ENCODE measurements around the gene RAPGEF3.

Gene RAPGEF3

DNA sequence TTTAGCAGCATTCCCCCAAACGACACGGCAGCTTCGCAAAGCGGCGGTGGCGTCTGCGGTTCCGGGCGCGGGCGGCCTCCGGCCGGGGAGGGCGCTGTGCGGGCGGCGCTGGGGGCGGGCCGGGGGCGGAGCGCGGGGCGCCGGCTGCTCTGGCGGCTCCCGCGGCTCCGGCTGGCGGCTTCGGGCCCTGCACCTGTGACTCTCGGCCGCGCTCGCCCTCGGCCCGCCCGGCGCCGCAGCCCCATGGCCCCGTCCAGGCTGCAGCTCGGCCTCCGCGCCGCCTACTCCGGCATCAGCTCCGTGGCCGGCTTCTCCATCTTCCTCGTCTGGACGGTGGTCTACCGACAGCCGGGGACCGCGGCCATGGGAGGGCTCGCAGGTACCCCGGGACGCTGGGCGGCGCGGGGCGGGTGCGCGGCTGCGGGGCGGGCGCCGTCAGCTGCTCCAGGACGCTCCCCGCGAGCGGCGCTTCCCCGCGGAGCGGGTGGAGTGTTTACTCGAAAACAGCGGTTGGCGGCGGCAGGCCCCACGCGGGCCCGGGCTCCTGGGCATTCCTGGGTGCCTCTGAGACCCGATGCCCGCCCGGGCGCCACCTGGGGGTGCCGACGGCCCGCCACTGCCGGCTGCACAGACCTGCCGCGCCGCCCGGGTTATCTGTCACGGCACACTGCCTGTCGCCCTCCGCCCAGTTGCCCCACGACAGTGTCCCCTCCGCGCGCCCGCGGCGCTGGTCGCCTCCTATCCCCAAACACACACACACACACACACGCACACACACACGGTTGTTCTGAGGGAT is 14.6 kb upstream of the RAPGEF3 start, which contains the start of gene SLC48A1:
Gene SLC48A1 (plus strand): TSS at position 177 of the 796 bp plus-strand sequence. CDS start 67 bp downstream, at position 244.
- H3K4me1 ChIP-seq (ENCODE audit: insufficient read depth, low read length): peaks cover 53% of the 10 kb centered on the region
- H3K9me3 ChIP-seq (ENCODE audit: low read length): no peaks in the 10 kb centered on the region
- H3K27ac ChIP-seq (ENCODE audit: low read depth, low read length): peak within 1 kb of the TSS; percentile 64
- no peaks in the 10 kb centered on the region for H3K27me3 ChIP-seq (ENCODE audit: control insufficient read depth in 1 of 2, insufficient read depth in 2 of 2, low read length in 2 of 2)
- H3K36me3 ChIP-seq (ENCODE audit: insufficient read depth, low read length): no peaks in the 10 kb centered on the region
- H3K9ac ChIP-seq (ENCODE audit: low read length): peak within 1 kb of the TSS; percentile 11
- peak within 1 kb of the TSS; percentile 64 to 81 for H3K4me3 ChIP-seq (ENCODE audit: low read depth in 1 of 2, low read length in 2 of 2)

DNA sequence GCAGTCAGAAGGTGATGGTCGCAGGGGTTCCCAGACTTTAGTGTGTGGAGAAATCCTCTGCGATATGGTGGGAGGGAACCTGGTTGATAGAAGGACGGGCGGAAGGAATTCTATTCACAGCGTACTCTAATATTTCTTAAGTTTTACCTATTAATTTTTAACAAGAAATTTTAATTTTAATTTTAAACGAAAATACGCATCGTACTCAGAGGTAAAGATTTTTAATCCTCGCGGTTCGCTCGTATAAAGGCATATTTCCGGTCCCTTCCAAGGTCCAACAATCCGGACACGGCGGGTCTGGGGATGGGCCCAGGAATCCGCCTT is 14.0 kb upstream of the RAPGEF3 start:
- peak overlapping the region; percentile 29 to 30 for H3K4me3 ChIP-seq (ENCODE audit: low read depth in 1 of 2, low read length in 2 of 2)

DNA sequence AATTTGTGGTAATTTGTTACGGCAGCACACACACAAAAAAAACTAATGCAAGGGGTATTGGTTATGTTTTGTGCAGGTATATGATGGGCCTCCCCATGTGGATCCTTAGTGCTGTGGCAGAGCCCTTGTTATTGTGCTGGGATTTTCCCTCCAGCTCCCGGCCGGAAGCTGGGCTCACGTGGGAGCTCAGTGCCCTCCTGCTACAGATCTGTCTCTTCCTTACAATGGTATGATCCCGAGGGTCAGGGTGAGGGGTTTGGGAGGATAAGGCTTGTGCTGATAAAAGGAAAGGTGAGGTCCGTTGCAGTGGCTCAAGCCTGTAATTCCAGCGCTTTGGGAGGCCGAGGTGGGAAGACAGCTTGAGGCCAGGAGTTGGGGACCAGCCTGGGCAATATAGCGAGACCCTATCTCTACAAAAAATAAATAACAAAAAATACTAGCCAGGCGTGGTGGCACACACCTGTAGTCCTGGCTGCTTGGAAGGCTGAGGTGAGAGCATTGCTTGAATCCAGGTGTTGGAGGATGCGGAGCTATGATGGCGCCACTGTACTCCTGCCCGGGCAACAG is 13.5 kb upstream of the RAPGEF3 start:
- H3K4me3 ChIP-seq (ENCODE audit: low read depth in 1 of 2, low read length in 2 of 2): peak overlapping the region in 1 of 2 donors; percentile 29
- no peak overlapping the region for H3K27ac ChIP-seq (ENCODE audit: low read depth, low read length)
- no peaks in the 10 kb centered on the region for H3K9me3 ChIP-seq (ENCODE audit: low read length)
- H3K9ac ChIP-seq (ENCODE audit: low read length): no peak overlapping the region
- H3K4me1 ChIP-seq (ENCODE audit: insufficient read depth, low read length): peaks cover 44% of the 10 kb centered on the region
- H3K36me3 ChIP-seq (ENCODE audit: insufficient read depth, low read length): no peaks in the 10 kb centered on the region
- H3K27me3 ChIP-seq (ENCODE audit: control insufficient read depth in 1 of 2, insufficient read depth in 2 of 2, low read length in 2 of 2): no peaks in the 10 kb centered on the region

More for the DNA sequence above, 14.0 kb upstream of the RAPGEF3 start:
- Histone ChIP-seq H3K9me3 (ENCODE audit: low read length) (no peaks in the 10 kb centered on the region), H3K27me3 (ENCODE audit: control insufficient read depth in 1 of 2, insufficient read depth in 2 of 2, low read length in 2 of 2) (no peaks in the 10 kb centered on the region), H3K4me1 (ENCODE audit: insufficient read depth, low read length) (peaks cover 48% of the 10 kb centered on the region), H3K36me3 (ENCODE audit: insufficient read depth, low read length) (no peaks in the 10 kb centered on the region), H3K27ac (ENCODE audit: low read depth, low read length) (peak overlapping the region; percentile 62), H3K9ac (ENCODE audit: low read length) (no peak overlapping the region)

DNA sequence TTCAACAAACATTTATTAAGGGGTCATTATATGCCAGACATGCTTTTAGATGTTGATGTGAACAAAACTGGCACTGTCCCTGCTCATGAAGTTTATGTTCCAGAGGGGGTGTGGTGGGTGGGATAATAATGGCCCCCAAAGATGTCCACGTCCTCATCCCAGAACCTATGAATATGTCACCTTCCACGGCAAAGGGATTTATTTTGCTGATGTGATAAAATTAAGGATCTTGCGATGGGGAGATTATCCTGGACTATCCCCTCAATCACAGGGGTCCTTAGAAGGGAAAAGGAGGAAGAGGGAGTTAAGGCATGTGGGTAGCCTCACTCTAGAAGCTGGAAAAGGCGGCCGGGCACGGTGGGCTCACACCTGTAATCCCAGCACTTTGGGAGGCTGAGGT is 12.6 kb upstream of the RAPGEF3 start:
- Histone ChIP-seq H3K9me3 (ENCODE audit: low read length) (no peaks in the 10 kb centered on the region), H3K27ac (ENCODE audit: low read depth, low read length) (no peak overlapping the region), H3K4me3 (ENCODE audit: low read depth in 1 of 2, low read length in 2 of 2) (no peak overlapping the region), H3K9ac (ENCODE audit: low read length) (no peak overlapping the region), H3K27me3 (ENCODE audit: control insufficient read depth in 1 of 2, insufficient read depth in 2 of 2, low read length in 2 of 2) (no peaks in the 10 kb centered on the region), H3K36me3 (ENCODE audit: insufficient read depth, low read length) (no peaks in the 10 kb centered on the region), H3K4me1 (ENCODE audit: insufficient read depth, low read length) (peaks cover 38% of the 10 kb centered on the region)

DNA sequence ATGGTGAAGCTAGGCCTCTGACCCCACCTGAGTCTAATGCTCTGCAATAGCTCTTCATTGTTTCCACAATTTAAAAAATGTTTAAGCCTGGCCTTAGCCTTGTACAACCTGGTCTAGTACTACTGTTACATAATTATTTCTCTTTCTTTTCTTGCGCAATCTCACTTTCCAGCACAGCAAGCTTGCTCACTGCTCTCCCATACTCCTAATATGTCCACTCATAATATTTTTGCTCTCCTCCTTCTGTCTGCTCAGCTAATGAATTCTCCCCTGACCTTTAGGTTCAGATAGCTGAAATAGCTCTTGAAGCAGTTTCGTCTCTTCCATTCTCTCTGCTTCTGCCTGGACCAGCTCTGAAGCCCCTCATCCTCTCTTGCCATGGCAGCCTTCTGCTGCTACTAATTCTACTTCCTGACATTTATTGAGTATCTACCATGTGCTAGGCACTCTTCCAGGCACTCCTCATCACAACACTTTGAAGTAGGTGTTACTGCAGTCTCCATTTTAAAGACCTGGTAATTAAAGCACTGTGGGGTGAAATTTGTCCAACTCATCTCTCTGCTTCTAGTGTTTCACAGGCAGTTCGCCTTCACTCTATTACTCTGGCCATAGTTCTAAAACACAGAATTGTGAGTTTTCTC is 11.5 kb upstream of the RAPGEF3 start:
- no peak overlapping the region for H3K27ac ChIP-seq (ENCODE audit: low read depth, low read length)

DNA sequence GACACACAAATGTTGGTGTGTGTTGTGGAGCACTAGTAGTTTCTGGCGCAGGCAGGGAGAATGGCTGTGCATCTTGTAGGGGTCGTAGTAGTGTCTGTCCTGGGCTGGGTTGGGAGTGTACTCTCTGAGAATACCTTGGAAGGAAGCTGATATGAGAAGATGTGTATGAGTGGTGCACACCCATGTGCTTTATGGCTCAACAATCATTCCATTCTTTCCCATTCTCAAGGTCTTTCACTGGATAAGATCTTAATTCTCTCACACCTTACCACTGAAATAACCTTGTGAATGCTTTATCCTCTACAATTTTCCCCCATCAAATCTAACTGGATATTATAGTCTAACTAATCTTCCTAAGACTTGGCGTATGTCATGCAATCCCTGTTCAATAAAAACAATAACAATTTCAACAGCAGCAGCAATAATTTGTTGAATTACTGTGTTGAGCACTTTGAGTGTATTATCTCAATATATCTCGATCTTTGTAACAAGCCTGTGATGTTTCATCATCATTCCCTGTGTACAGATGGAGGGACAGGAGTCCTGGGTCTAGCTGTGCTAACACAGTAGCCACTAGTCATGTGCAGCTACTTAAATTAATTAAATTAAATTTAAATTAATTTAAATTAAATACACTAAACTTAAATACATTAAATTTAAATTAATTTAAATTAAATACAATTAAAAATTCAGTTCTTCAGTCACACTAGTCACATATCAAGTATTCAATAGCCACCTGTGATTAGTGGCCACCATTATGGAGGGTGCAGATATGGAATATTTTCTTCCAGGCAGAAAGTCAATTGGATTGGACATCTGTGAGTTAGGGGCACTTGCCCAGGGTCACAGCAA is 10.8 kb upstream of the RAPGEF3 start:
- Histone ChIP-seq H3K4me1 (ENCODE audit: insufficient read depth, low read length) (peaks cover 31% of the 10 kb centered on the region), H3K27ac (ENCODE audit: low read depth, low read length) (no peak overlapping the region), H3K9me3 (ENCODE audit: low read length) (no peaks in the 10 kb centered on the region), H3K27me3 (ENCODE audit: control insufficient read depth in 1 of 2, insufficient read depth in 2 of 2, low read length in 2 of 2) (no peaks in the 10 kb centered on the region), H3K4me3 (ENCODE audit: low read depth in 1 of 2, low read length in 2 of 2) (no peak overlapping the region), H3K9ac (ENCODE audit: low read length) (no peak overlapping the region), H3K36me3 (ENCODE audit: insufficient read depth, low read length) (no peaks in the 10 kb centered on the region)

More for the DNA sequence above, 11.5 kb upstream of the RAPGEF3 start:
- no peak overlapping the region for H3K4me3 ChIP-seq (ENCODE audit: low read depth in 1 of 2, low read length in 2 of 2)
- no peaks in the 10 kb centered on the region for H3K36me3 ChIP-seq (ENCODE audit: insufficient read depth, low read length)
- H3K9ac ChIP-seq (ENCODE audit: low read length): no peak overlapping the region
- H3K27me3 ChIP-seq (ENCODE audit: control insufficient read depth in 1 of 2, insufficient read depth in 2 of 2, low read length in 2 of 2): no peaks in the 10 kb centered on the region
- peaks cover 38% of the 10 kb centered on the region for H3K4me1 ChIP-seq (ENCODE audit: insufficient read depth, low read length)
- no peaks in the 10 kb centered on the region for H3K9me3 ChIP-seq (ENCODE audit: low read length)

DNA sequence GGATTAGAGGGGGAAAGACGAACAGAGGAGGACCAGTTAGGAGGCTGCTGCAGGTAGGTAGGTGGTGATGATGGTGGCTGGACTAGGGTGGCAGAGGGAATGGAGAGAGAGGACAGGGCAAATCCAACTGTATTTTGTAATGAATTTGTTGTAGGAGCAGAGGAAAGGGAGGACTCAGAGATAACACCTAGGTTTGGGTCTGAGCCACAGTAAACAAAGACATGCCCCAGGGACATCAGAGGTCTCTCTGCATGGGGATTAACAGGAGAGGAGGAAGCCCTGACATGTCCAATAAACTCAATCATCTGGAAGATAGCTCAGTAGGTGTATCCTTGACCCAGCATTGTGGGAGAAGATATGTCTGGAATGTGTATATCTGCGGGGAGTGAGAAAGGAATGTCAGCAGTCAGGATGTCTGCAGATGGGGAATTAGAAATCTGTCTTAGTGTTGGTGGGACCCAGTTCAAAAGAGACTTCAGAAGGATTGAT is 9.7 kb upstream of the RAPGEF3 start:
- Histone ChIP-seq H3K27me3 (ENCODE audit: control insufficient read depth in 1 of 2, insufficient read depth in 2 of 2, low read length in 2 of 2) (no peaks in the 10 kb centered on the region), H3K36me3 (ENCODE audit: insufficient read depth, low read length) (no peaks in the 10 kb centered on the region), H3K9ac (ENCODE audit: low read length) (no peak overlapping the region), H3K27ac (ENCODE audit: low read depth, low read length) (no peak overlapping the region), H3K9me3 (ENCODE audit: low read length) (no peaks in the 10 kb centered on the region), H3K4me3 (ENCODE audit: low read depth in 1 of 2, low read length in 2 of 2) (no peak overlapping the region), H3K4me1 (ENCODE audit: insufficient read depth, low read length) (peaks cover 28% of the 10 kb centered on the region)

DNA sequence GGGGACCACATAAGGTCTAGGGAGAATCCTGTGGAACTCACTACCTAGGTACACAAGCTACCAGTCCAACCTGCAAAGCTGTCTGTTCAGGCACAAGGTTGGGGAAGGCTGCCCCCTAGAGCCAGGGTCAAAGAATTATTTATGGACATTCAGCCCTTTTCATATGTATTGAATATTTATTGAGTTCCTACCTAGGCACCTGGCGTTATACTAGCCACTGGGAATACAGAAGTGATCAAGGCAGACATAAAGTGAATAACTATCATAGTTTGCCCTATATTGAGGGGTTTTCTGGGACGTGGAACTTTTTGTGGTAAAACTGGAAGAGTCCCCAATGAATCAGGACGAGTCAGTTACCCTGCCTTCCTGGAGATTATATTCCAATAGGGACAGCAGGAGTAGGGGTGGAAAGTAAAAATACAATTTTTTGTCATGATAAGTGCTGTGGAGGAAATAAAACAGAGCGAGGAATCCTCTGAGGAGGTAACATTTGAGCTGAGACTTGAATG is 8.6 kb upstream of the RAPGEF3 start:
- Histone ChIP-seq H3K4me1 (ENCODE audit: insufficient read depth, low read length) (peaks cover 24% of the 10 kb centered on the region), H3K9ac (ENCODE audit: low read length) (no peak overlapping the region), H3K9me3 (ENCODE audit: low read length) (no peaks in the 10 kb centered on the region), H3K27ac (ENCODE audit: low read depth, low read length) (no peak overlapping the region), H3K27me3 (ENCODE audit: control insufficient read depth in 1 of 2, insufficient read depth in 2 of 2, low read length in 2 of 2) (no peaks in the 10 kb centered on the region), H3K36me3 (ENCODE audit: insufficient read depth, low read length) (no peaks in the 10 kb centered on the region), H3K4me3 (ENCODE audit: low read depth in 1 of 2, low read length in 2 of 2) (no peak overlapping the region)

DNA sequence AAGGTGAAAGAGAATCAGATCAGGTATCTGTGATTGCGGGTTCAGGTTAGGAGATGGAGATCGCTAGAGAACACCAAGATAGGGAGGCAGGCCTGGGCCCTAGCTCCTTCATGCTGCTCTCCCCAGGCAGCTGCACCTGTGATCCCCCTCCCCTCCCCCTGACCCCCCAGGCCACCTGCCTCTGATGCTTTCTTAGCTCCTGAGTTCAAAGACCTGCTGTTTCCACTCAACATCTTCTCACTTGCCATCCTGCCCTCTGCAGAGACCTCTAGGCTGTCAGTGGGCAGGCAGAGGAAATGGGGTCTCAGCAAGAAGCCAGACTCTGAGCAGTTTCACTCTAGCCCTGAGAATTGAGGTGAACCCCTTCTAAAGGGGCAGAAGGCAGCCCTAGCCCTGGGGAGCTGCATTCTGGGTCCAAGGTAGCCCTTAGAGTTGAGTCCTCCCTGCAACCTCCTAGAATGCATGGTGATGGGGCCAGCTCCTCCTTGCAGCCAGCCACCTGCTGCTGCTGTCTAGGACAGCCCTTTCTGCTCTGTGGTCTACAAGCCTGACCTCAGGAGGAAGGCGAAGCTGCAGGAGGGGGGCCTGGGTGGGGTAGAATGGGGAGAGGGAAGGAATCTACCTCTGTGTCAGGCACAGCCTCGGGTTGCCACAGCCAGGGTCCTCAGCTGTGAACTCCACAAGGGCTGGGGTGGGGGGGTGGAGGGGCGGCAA is 8.0 kb upstream of the RAPGEF3 start:
- Histone ChIP-seq H3K27me3 (ENCODE audit: control insufficient read depth in 1 of 2, insufficient read depth in 2 of 2, low read length in 2 of 2) (no peaks in the 10 kb centered on the region), H3K9ac (ENCODE audit: low read length) (no peak overlapping the region), H3K36me3 (ENCODE audit: insufficient read depth, low read length) (no peaks in the 10 kb centered on the region), H3K4me3 (ENCODE audit: low read depth in 1 of 2, low read length in 2 of 2) (no peak overlapping the region), H3K4me1 (ENCODE audit: insufficient read depth, low read length) (peaks cover 23% of the 10 kb centered on the region), H3K9me3 (ENCODE audit: low read length) (no peaks in the 10 kb centered on the region), H3K27ac (ENCODE audit: low read depth, low read length) (no peak overlapping the region)

DNA sequence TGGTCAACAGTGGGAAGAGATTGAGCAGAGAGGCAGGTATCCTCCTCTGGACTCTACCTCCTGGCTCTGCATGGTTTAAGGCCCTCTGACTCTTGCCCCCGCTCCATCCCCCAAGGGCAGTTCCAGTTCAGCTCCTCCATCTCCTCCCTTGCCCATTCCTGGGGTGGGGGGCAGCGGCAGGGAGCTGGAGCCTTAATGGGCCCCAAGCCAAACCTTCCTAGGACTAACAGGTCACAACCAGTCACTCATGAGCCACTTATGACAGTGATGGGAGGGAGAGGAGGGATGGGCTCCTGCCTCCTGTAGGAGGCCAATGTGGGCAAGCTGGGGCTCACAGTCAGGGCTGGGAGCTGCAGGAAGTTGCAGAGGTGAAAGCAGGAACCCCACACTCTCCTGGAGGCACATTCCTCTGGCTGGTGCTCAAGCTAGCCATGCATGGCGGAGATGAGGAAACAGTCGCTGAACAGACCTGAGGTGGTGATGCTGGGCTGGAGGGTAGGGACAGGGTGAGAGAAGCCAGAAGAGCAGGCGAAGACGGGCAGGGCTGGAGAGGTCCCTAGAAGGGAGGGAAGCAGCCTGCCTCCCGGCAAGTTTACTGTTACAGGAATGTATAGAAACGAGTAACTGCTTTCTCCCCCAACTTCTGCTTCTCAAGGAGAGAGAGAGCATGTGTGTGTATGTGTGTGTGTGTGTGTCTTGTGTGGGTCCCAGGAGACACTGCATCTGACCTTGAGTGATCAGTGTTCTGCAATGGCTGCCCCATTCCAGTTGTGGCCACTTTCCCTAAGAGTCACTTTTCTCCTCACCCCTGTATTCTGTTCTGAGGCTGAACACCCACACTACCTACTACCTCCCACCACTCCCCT is 5.0 kb upstream of the RAPGEF3 start:
- H3K9ac ChIP-seq (ENCODE audit: low read length): no peak overlapping the region

More for the DNA sequence above, 5.0 kb upstream of the RAPGEF3 start:
- peaks cover 25% of the 10 kb centered on the region for H3K4me1 ChIP-seq (ENCODE audit: insufficient read depth, low read length)
- no peaks in the 10 kb centered on the region for H3K27me3 ChIP-seq (ENCODE audit: control insufficient read depth in 1 of 2, insufficient read depth in 2 of 2, low read length in 2 of 2)
- H3K36me3 ChIP-seq (ENCODE audit: insufficient read depth, low read length): no peaks in the 10 kb centered on the region
- H3K4me3 ChIP-seq (ENCODE audit: low read depth in 1 of 2, low read length in 2 of 2): no peak overlapping the region
- H3K27ac ChIP-seq (ENCODE audit: low read depth, low read length): no peak overlapping the region
- H3K9me3 ChIP-seq (ENCODE audit: low read length): no peaks in the 10 kb centered on the region

All from muscle layer of colon (tissue), 2 donors.